IMR-90 (cell line): ENCODE results near the gene EYS. TPM values are rescaled to one million over a fixed set of nuclear protein-coding genes. Genes with fewer than 3 reads are reported as not detected.

ENCODE experiments used
- ATAC-seq: fragments of 200-7000 bp; cut with Tn5 transposase; 2 replicates; pipeline ENCODE4 v1.9.1; 2020; ENCODE audit warnings: low read depth, mild to moderate bottlenecking, moderate library complexity
- BruUV-seq: library from RNA; stranded (reverse); fragments of 400-500 nt; replicated peaks from 2 replicates; lab custom pipeline; 2021; lab: Mats Ljungman, UMichigan
- CTCF ChIA-PET: fragments of 300-600 bp; formaldehyde crosslinking; extraction: SDS; loops from one replicate; lab custom pipeline; 2021; ENCODE audit warnings: antibody characterized with exemption; lab: Yijun Ruan, JAX
- POLR2A ChIA-PET: fragments of 300-600 bp; sonication (Branson Sonifier 250); formaldehyde crosslinking; loops from one replicate; lab custom pipeline; 2022; ENCODE audit warnings: antibody characterized with exemption; ENCODE audit not compliant: unreplicated experiment; lab: Charles Lee
- DNase-seq: peaks from one replicate; pipeline ENCODE4 v3.0.0; 2013
- H2AFZ ChIP-seq: replicated peaks from 2 replicates; pipeline ENCODE3; 2013; ENCODE audit warnings: low read length, mild to moderate bottlenecking; ENCODE audit not compliant: poor library complexity
- H2AK5ac ChIP-seq: 2 replicates; pipeline ENCODE4 v1.6.1; 2013; ENCODE audit warnings: low read depth, low read length, inconsistent platforms
- H2AK9ac ChIP-seq: replicated peaks from 2 replicates; pipeline ENCODE3; 2013; ENCODE audit warnings: mild to moderate bottlenecking, low read depth, low read length, moderate library complexity; ENCODE audit not compliant: poor library complexity
- H2BK120ac ChIP-seq: 2 replicates; pipeline ENCODE4 v1.6.1; 2013; ENCODE audit warnings: low read depth, low read length, inconsistent platforms
- H2BK15ac ChIP-seq: 3 replicates; pipeline ENCODE4 v1.6.1; 2013; ENCODE audit warnings: low read depth, low read length, inconsistent platforms
- H2BK20ac ChIP-seq: 2 replicates; pipeline ENCODE4 v1.6.1; 2013; ENCODE audit warnings: low read depth, mild to moderate bottlenecking, inconsistent platforms, low read length, moderate library complexity
- H2BK5ac ChIP-seq: 2 replicates; pipeline ENCODE4 v1.6.1; 2013; ENCODE audit warnings: mild to moderate bottlenecking, low read depth, low read length, inconsistent platforms; ENCODE audit not compliant: poor library complexity, severe bottlenecking
- H3K14ac ChIP-seq: replicated peaks from 2 replicates; pipeline ENCODE4 v1.6.1; 2013; ENCODE audit warnings: low read depth, low read length, inconsistent platforms
- H3K18ac ChIP-seq: 2 replicates; pipeline ENCODE4 v1.6.1; 2013; ENCODE audit warnings: low read depth, low read length, control low read depth
- H3K23ac ChIP-seq: 2 replicates; pipeline ENCODE4 v1.6.1; 2013; ENCODE audit warnings: low read depth, low read length, inconsistent platforms
- H3K27ac ChIP-seq: 2 replicates; pipeline ENCODE4 v1.5.1; 2013; ENCODE audit warnings: mild to moderate bottlenecking, control low read depth, low read length; ENCODE audit not compliant: insufficient read depth
- H3K27me3 ChIP-seq: 2 replicates; pipeline ENCODE4 v1.6.1; 2013; ENCODE audit warnings: low read length; ENCODE audit not compliant: control insufficient read depth, insufficient read depth
- H3K36me3 ChIP-seq: 2 replicates; pipeline ENCODE4 v1.6.1; 2013; ENCODE audit warnings: low read length, mixed read lengths; ENCODE audit not compliant: control insufficient read depth, insufficient read depth
- H3K4ac ChIP-seq: 2 replicates; pipeline ENCODE4 v1.6.1; 2013; ENCODE audit warnings: low read depth, low read length, inconsistent platforms
- H3K4me1 ChIP-seq: 2 replicates; pipeline ENCODE4 v1.6.1; 2013; ENCODE audit warnings: low read length, mixed read lengths; ENCODE audit not compliant: control insufficient read depth, insufficient read depth
- H3K4me2 ChIP-seq: 2 replicates; pipeline ENCODE4 v1.6.1; 2013; ENCODE audit warnings: low read depth, mild to moderate bottlenecking, control low read depth, low read length, moderate library complexity
- H3K4me3 ChIP-seq: 2 replicates; pipeline ENCODE4 v1.5.1; 2013; ENCODE audit warnings: low read depth, mild to moderate bottlenecking, control low read depth, low read length, moderate library complexity; ENCODE audit not compliant: insufficient read depth
- H3K56ac ChIP-seq: 2 replicates; pipeline ENCODE4 v1.6.1; 2013; ENCODE audit warnings: low read length, inconsistent platforms; ENCODE audit not compliant: insufficient read depth; ENCODE audit errors: extremely low read depth
- H3K79me1 ChIP-seq, 2 experiments: 2 replicates each; pipeline ENCODE4 v1.6.1; 2013; ENCODE audit warnings: low read length in 2 of 2, inconsistent platforms in 1 of 2, low read depth in 1 of 2
- H3K9ac ChIP-seq: 2 replicates; pipeline ENCODE4 v1.6.1; 2013; ENCODE audit warnings: low read depth, low read length, control low read depth
- H3K9me1 ChIP-seq: 2 replicates; pipeline ENCODE4 v1.6.1; 2013; ENCODE audit warnings: low read length, inconsistent platforms; ENCODE audit not compliant: insufficient read depth
- H3K9me3 ChIP-seq: 2 replicates; pipeline ENCODE4 v1.6.1; 2013; ENCODE audit warnings: low read length; ENCODE audit not compliant: control insufficient read depth, insufficient read depth
- H4K20me1 ChIP-seq: 2 replicates; pipeline ENCODE4 v1.6.1; 2013; ENCODE audit warnings: low read length, inconsistent platforms; ENCODE audit not compliant: insufficient read depth
- H4K5ac ChIP-seq: 2 replicates; pipeline ENCODE4 v1.6.1; 2013; ENCODE audit warnings: mild to moderate bottlenecking, low read depth, low read length, control low read depth
- H4K8ac ChIP-seq, 2 experiments: 2 replicates each; pipeline ENCODE4 v1.6.1; 2013; ENCODE audit warnings: low read depth in 2 of 2, low read length in 2 of 2, control low read depth in 1 of 2, inconsistent platforms in 1 of 2
- H4K91ac ChIP-seq: 2 replicates; pipeline ENCODE4 v1.6.1; 2013; ENCODE audit warnings: low read depth, low read length, inconsistent platforms; ENCODE audit not compliant: insufficient read depth
- CEBPB ChIP-seq: IDR thresholded peaks from 2 replicates; pipeline ENCODE4 v1.6.1; 2012; ENCODE audit warnings: low read depth, low read length, improper control_type of control experiment
- CHD1 ChIP-seq: IDR thresholded peaks from 2 replicates; pipeline ENCODE4 v1.6.1; 2012; ENCODE audit warnings: low read depth, low read length, improper control_type of control experiment
- CTCF ChIP-seq: conservative IDR thresholded peaks from 2 replicates; pipeline ENCODE4 v1.5.1; 2012; ENCODE audit warnings: mild to moderate bottlenecking, low read depth, low read length, improper control_type of control experiment
- ELK1 ChIP-seq: fragments of 150-350 bp; IDR thresholded peaks from 2 replicates; pipeline ENCODE4 v1.6.1; 2016; ENCODE audit warnings: low read depth, mild to moderate bottlenecking, low read length, moderate library complexity, borderline replicate concordance
- FOS ChIP-seq: fragments of 150-350 bp; IDR thresholded peaks from 2 replicates; pipeline ENCODE4 v1.6.1; 2016; ENCODE audit warnings: low read depth, low read length
- MAFK ChIP-seq: IDR thresholded peaks from 2 replicates; pipeline ENCODE4 v1.6.1; 2012; ENCODE audit warnings: low read depth, low read length, improper control_type of control experiment
- MAZ ChIP-seq: IDR thresholded peaks from 2 replicates; pipeline ENCODE4 v1.6.1; 2012; ENCODE audit warnings: low read depth, mild to moderate bottlenecking, low read length, improper control_type of control experiment, moderate library complexity, borderline replicate concordance
- MXI1 ChIP-seq: IDR thresholded peaks from 2 replicates; pipeline ENCODE4 v1.6.1; 2012; ENCODE audit warnings: low read depth, mild to moderate bottlenecking, low read length, moderate library complexity, borderline replicate concordance
- NFE2L2 ChIP-seq: fragments of 150-350 bp; IDR thresholded peaks from 2 replicates; pipeline ENCODE4 v1.6.1; 2016; ENCODE audit warnings: low read depth, mild to moderate bottlenecking, low read length
- POLR2A ChIP-seq: IDR thresholded peaks from 2 replicates; pipeline ENCODE4 v1.6.1; 2012; ENCODE audit warnings: mild to moderate bottlenecking, low read depth, low read length
- RCOR1 ChIP-seq: IDR thresholded peaks from 2 replicates; pipeline ENCODE4 v1.6.1; 2012; ENCODE audit warnings: mild to moderate bottlenecking, low read length, improper control_type of control experiment; ENCODE audit not compliant: insufficient replicate concordance
- RFX5 ChIP-seq: IDR thresholded peaks from 2 replicates; pipeline ENCODE4 v1.8.0; 2012; ENCODE audit warnings: low read depth, mild to moderate bottlenecking, low read length, moderate library complexity
- SMC3 ChIP-seq: fragments of 150-350 bp; IDR thresholded peaks from 2 replicates; pipeline ENCODE4 v1.6.1; 2016; ENCODE audit warnings: low read depth, mild to moderate bottlenecking, antibody characterized with exemption, low read length, moderate library complexity
- USF2 ChIP-seq: fragments of 150-350 bp; IDR thresholded peaks from 2 replicates; pipeline ENCODE4 v1.6.1; 2017; ENCODE audit warnings: mild to moderate bottlenecking, antibody characterized with exemption, low read length, low read depth
- WGBS, 2 experiments: methylation state at CpG; one replicate each; pipeline versions ENCODE4 v1.1.5 to v1.1.7; 2013; ENCODE audit warnings: missing lambda C conversion rate in 2 of 2; ENCODE audit not compliant: insufficient read length in 1 of 2; ENCODE audit errors: extremely low coverage in 2 of 2; 5-methylcytosine and 5-hydroxymethylcytosine counted together
- dilution Hi-C: fragments of 300-500 bp; cut with HindIII; formaldehyde crosslinking; loops from one replicate; pipeline ENCODE4 v1.14.3; 2018; ENCODE audit warnings: low sequenced_read_pairs; ENCODE audit not compliant: unreplicated experiment
- in situ Hi-C: fragments of 300-500 bp; cut with MboI; formaldehyde crosslinking; loops from 3 replicates; pipeline ENCODE4 v1.14.3; 2019; ENCODE audit warnings: low sequenced_read_pairs, inconsistent platforms, mixed read lengths
- intact Hi-C: fragments of 100-400 bp; cut with micrococcal nuclease; formaldehyde crosslinking; loops from 2 replicates; pipeline ENCODE4 v1.10.0; 2022
- polyA plus RNA-seq, 3 experiments: library from polyadenylated mRNA; depleted of rRNA; stranded (reverse); fragments of >200 nt; gene quantifications; 2 replicates each; pipeline ENCODE4 v1.2.3, GENCODE V29; 2012; ENCODE audit warnings: low replicate concordance in 1 of 3
- total RNA-seq: library from RNA; depleted of rRNA; stranded (reverse); fragments of >200 nt; gene quantifications from 2 replicates; pipeline ENCODE4 v1.2.3, GENCODE V29; 2012

EYS gene
- total and polyA plus RNA-seq, 2 of the 4 experiments (the other 2 are of a cell fraction), result under 0.01 TPM; not detected in 1

- H3K9me3 ChIP-seq, result no peaks in the 10 kb centered on the region
- dilution Hi-C loops, result no loop called here
- DNase-seq (no peak), ATAC-seq (no peak)
- H3K36me3 ChIP-seq, result no peaks in the 10 kb centered on the region
- in situ Hi-C loops, result no loop called here
- H3K27me3 ChIP-seq, result no peaks in the 10 kb centered on the region
- no peaks in the 10 kb centered on the region for H3K9me1 ChIP-seq
- H3K23ac ChIP-seq, result no peak overlapping the region
- no peak overlapping the region for H2BK15ac ChIP-seq
- TF ChIP-seq CHD1, result no peak
- no peak for TF ChIP-seq USF2
- no peak for TF ChIP-seq NFE2L2
- no peak for TF ChIP-seq FOS
- no peak for TF ChIP-seq ELK1
- no peak for TF ChIP-seq POLR2A
- TF ChIP-seq CTCF, result no peak
- no peak for TF ChIP-seq RCOR1
- TF ChIP-seq SMC3, result no peak
- no peak for TF ChIP-seq MAZ
- TF ChIP-seq CEBPB, result no peak
- no peak for TF ChIP-seq RFX5
- TF ChIP-seq MXI1, result no peak
- no peak for TF ChIP-seq MAFK
- H4K91ac ChIP-seq, result no peak overlapping the region
- CTCF ChIA-PET, result no interaction called here
- no peaks in the 10 kb centered on the region for H4K20me1 ChIP-seq
- no peaks in the 10 kb centered on the region for H3K79me1 ChIP-seq
- WGBS, 2 experiments, result no CpG with 5 or more reads among the region's 1 CpG
- POLR2A ChIA-PET, result no interaction called here
- H3K56ac ChIP-seq, result no peak overlapping the region
- peaks cover 6% of the 10 kb centered on the region for H3K4me1 ChIP-seq
- H2AK5ac ChIP-seq, result no peak overlapping the region
- H3K4me3 ChIP-seq, result no peak overlapping the region
- no peak overlapping the region for H4K8ac ChIP-seq
- no peak overlapping the region for H4K5ac ChIP-seq
- intact Hi-C loops, result no loop called here
- no peak overlapping the region for H2BK120ac ChIP-seq
- H3K4ac ChIP-seq, result no peak overlapping the region
- H2AK9ac ChIP-seq, result no peak overlapping the region
- H3K27ac ChIP-seq, result no peak overlapping the region
- H3K14ac ChIP-seq, result no peak overlapping the region
- no TSS peak for BruUV-seq
- H2BK20ac ChIP-seq, result no peak overlapping the region
- H3K18ac ChIP-seq, result no peak overlapping the region
- H2AFZ ChIP-seq, result no peak overlapping the region
- no peak overlapping the region for H2BK5ac ChIP-seq
- H3K4me2 ChIP-seq, result no peak overlapping the region
- H3K9ac ChIP-seq, result no peak overlapping the region
Observed at GRCh38 chr6:64289931-64290330, 1417.1 kb downstream of the EYS start.
